Suprapubic skin (tissue), 3 donors: ENCODE results near the gene C2CD5.

Experiments
- CTCF ChIP-seq, 2 donors: fragments of 200-600 bp in 1 of 2; fragments of 450-650 bp in 1 of 2; sonication (generic) in 1 of 2; IDR thresholded peaks; one replicate each; pipeline ENCODE4 v1.5.1; 2016 to 2019; ENCODE audit warnings: antibody characterized with exemption in 2 of 2, mild to moderate bottlenecking in 1 of 2, moderate library complexity in 1 of 2
- POLR2AphosphoS5 ChIP-seq, 3 donors: sonication (generic); formaldehyde crosslinking; IDR thresholded peaks; one replicate each; pipeline ENCODE4 v1.6.1; 2017; ENCODE audit warnings: antibody characterized with exemption in 3 of 3

DNA sequence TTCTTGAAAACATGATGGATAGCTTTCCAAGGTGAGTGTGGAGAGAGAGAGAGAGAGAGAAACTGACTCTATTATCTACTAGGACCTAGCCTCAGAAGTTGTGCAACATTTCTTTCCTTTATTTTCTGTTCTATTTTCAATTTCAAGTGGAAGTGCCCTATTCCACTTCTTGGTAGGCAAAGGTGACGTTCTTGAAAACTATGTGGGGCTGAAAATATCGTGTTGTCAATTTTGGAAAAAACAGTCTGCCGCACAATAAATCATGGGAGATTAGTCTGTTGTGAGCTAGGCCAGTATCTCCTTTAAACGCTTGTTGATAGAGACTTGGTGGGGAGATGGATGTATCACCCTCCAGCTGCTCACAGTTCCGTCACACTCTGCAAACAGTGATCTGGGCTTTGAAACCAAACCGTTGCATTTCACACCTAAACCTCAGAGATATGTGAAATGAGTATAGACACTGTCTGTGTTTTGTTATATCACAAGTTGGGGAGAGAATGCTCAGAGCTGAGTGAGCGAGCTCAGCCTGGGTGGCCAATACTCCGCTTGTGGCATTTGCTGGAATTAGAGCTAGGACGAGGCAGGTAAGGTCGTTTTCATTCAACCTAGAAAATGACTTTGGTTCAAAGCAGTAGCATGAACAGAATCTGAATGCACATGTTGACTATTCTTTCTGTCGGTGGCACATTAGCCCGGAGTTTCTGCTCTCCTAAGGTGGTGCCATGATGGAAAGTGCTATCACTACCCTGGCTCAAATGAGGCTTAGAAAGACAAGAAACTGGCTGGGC lies 134.8 kb downstream of the C2CD5 start:
- TF ChIP-seq CTCF (IDR thresholded peaks at IDR 0.05): no peak
- no peak for TF ChIP-seq POLR2AphosphoS5 (IDR thresholded peaks at IDR 0.05)
